ENCODE measurements around the gene PLEKHA4. TPM values are rescaled to one million over a fixed set of nuclear protein-coding genes. Genes with fewer than 3 reads are reported as not detected.

Gene PLEKHA4
- total and polyA plus RNA-seq, 10 of the 15 experiments (the other 5 are each of a cell fraction or from before 2014, with no cell fraction given), result 0.13 to 10.0 (median 6.4) TPM; not detected in 1

DNA sequence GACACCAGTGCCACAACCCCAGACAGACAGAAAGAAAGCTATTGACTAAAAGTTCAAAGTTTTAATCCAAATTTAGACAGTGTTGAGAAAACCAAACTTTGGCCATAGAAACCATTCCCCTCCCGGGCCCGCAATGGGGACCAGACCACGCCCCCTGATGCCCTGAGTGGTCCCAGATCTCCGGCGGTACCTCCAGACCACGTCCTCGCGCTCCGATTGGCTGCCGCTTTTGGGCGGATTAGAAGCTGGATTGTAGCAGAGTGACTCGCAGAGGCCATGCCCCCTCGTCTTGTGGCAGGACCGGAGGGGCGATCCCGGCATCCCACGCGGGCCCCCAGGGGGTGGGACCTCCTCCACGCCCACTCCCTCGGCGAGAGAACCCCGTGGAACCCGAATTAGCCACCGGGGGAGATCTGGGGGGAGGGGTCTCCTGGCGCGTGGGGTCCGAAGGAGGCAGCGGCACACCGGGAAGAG, 31.3 kb downstream of the PLEKHA4 start:
- peak; percentile 93 for ATAC-seq
- H4K20me1 ChIP-seq (ENCODE audit: control insufficient read depth, insufficient read depth), result no peaks in the 10 kb centered on the region
- ChIA-PET SMC1A (ENCODE audit: uncharacterized antibody, unreplicated experiment) (interaction anchor here (0.9 to 3.0 kb wide), 11 partner anchors 15 to 133 kb away, joined by 3 to 33 read pairs (median 5); no protein-coding TSS in a partner anchor), POLR2A (interaction anchor here (0.5 to 1.9 kb wide), 8 partner anchors 37 to 135 kb away, joined by 3 to 7 read pairs (median 3); partner anchors contain the start of gene PPP1R15A), CTCF (interaction anchor here (0.7 to 15.6 kb wide), 14 partner anchors 21 to 162 kb away, joined by 3 to 520 read pairs (median 4); partner anchors contain the start of genes GYS1, PPP1R15A and RUVBL2), RAD21 (ENCODE audit: unreplicated experiment) (interaction anchor here (0.6 to 2.9 kb wide), 13 partner anchors 21 to 192 kb away, joined by 3 to 33 read pairs (median 5); partner anchors contain the start of genes BAX, BCAT2 and CA11)
- H3K36me3 ChIP-seq (ENCODE audit: control insufficient read depth in 2 of 2, insufficient read depth in 2 of 2, low read length in 1 of 2), result no peaks in the 10 kb centered on the region
- intact Hi-C loops (cut with micrococcal nuclease; ENCODE audit: unreplicated experiment), result loop anchor here (5.0 kb wide), 1 partner anchor 190 kb away; the partner anchor contains the start of gene CA11
- peak overlapping the region; percentile 69 for H3K4me2 ChIP-seq (ENCODE audit: control insufficient read depth, insufficient read depth)
- peak; percentile 67 for DNase-seq (ENCODE audit: low read depth, low spot score)
- no peaks in the 10 kb centered on the region for H3K79me2 ChIP-seq (ENCODE audit: control insufficient read depth, insufficient read depth, low read length)
- peak overlapping the region; percentile 79 for H2AFZ ChIP-seq (ENCODE audit: control insufficient read depth, low read depth, low read length)
- H3K27me3 ChIP-seq (replicated peaks in 1 of 2; ENCODE audit: control insufficient read depth in 2 of 2, insufficient read depth in 2 of 2, low read length in 1 of 2), result no peaks in the 10 kb centered on the region
- BruUV-seq (replicated peaks), result no TSS peak
- WGBS (ENCODE audit: insufficient coverage, insufficient replicate concordance, low lambda C conversion rate, missing lambda C conversion rate), result 25% methylated on average over 29 of the region's 29 CpGs
- peak; percentile 95 for FAIRE-seq
- in situ Hi-C loops (cut with MboI), result loop anchor here (5.0 kb wide), 2 partner anchors 40 to 190 kb away; partner anchors contain the start of gene CA11
- no peaks in the 10 kb centered on the region for H3K9me3 ChIP-seq (replicated peaks; ENCODE audit: control insufficient read depth, insufficient read depth, low read length)
- peak overlapping the region; percentile 67 for H3K27ac ChIP-seq (ENCODE audit: control insufficient read depth, insufficient read depth)
- peak overlapping the region; percentile 72 for H3K4me3 ChIP-seq
- H3K4me1 ChIP-seq (ENCODE audit: control insufficient read depth, insufficient read depth, low read length), result peaks cover 15% of the 10 kb centered on the region
- peak overlapping the region; percentile 62 for H3K9ac ChIP-seq (ENCODE audit: control insufficient read depth, insufficient read depth, low read length)
- TF ChIP-seq FOS (IDR thresholded peaks at IDR 0.05; ENCODE audit: borderline replicate concordance, extremely low read depth, insufficient read length), result no peak
- TF ChIP-seq NFYB (IDR thresholded peaks at IDR 0.05; ENCODE audit: insufficient read depth, low read depth, low read length), result peak; percentile 88
- peak; percentile 52; the same call in 1 of the 2 replicates for TF ChIP-seq GATAD2B (conservative IDR thresholded peaks at IDR 0.05; ENCODE audit: low read depth)
- TF ChIP-seq TAF1 (IDR thresholded peaks at IDR 0.05; ENCODE audit: borderline replicate concordance, low read depth, low read length), result 0 out of 2 replicates have a peak, but pooled peaks have one; percentile 21
- no peak for TF ChIP-seq TCF12 (IDR thresholded peaks at IDR 0.05; ENCODE audit: low read depth, low read length)
- TF ChIP-seq NR2F1 (conservative IDR thresholded peaks at IDR 0.05), result peak; percentile 49; the same call in 1 of the 2 replicates
- peak; percentile 59; the same call in 1 of the 2 replicates for TF ChIP-seq IKZF1 (conservative IDR thresholded peaks at IDR 0.05)
- TF ChIP-seq, protein P1, sequence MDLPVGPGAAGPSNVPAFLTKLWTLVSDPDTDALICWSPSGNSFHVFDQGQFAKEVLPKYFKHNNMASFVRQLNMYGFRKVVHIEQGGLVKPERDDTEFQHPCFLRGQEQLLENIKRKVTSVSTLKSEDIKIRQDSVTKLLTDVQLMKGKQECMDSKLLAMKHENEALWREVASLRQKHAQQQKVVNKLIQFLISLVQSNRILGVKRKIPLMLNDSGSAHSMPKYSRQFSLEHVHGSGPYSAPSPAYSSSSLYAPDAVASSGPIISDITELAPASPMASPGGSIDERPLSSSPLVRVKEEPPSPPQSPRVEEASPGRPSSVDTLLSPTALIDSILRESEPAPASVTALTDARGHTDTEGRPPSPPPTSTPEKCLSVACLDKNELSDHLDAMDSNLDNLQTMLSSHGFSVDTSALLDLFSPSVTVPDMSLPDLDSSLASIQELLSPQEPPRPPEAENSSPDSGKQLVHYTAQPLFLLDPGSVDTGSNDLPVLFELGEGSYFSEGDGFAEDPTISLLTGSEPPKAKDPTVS (IDR thresholded peaks at IDR 0.05; ENCODE audit: low read depth, low read length), result no peak
- TF ChIP-seq, protein P2, sequence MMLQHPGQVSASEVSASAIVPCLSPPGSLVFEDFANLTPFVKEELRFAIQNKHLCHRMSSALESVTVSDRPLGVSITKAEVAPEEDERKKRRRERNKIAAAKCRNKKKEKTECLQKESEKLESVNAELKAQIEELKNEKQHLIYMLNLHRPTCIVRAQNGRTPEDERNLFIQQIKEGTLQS (IDR thresholded peaks at IDR 0.05; ENCODE audit: borderline replicate concordance, extremely low read depth, low read depth, low read length), result no peak
- peak; percentile 82 for TF ChIP-seq SP1 (IDR thresholded peaks at IDR 0.05; ENCODE audit: low read depth, low read length)
- no peak for TF ChIP-seq STAT3 (IDR thresholded peaks at IDR 0.05; ENCODE audit: low read depth, low read length)
- TF ChIP-seq CHD4 (IDR thresholded peaks at IDR 0.05), result no peak
- no peak for TF ChIP-seq NFXL1 (IDR thresholded peaks at IDR 0.05; ENCODE audit: borderline replicate concordance)
- no peak for TF ChIP-seq SMAD5 (IDR thresholded peaks at IDR 0.05; ENCODE audit: low read depth)
- no peak for TF ChIP-seq BHLHE40 (IDR thresholded peaks at IDR 0.05; ENCODE audit: borderline replicate concordance in 1 of 2, low read depth in 2 of 2, low read length in 1 of 2)
- TF ChIP-seq, protein P3, sequence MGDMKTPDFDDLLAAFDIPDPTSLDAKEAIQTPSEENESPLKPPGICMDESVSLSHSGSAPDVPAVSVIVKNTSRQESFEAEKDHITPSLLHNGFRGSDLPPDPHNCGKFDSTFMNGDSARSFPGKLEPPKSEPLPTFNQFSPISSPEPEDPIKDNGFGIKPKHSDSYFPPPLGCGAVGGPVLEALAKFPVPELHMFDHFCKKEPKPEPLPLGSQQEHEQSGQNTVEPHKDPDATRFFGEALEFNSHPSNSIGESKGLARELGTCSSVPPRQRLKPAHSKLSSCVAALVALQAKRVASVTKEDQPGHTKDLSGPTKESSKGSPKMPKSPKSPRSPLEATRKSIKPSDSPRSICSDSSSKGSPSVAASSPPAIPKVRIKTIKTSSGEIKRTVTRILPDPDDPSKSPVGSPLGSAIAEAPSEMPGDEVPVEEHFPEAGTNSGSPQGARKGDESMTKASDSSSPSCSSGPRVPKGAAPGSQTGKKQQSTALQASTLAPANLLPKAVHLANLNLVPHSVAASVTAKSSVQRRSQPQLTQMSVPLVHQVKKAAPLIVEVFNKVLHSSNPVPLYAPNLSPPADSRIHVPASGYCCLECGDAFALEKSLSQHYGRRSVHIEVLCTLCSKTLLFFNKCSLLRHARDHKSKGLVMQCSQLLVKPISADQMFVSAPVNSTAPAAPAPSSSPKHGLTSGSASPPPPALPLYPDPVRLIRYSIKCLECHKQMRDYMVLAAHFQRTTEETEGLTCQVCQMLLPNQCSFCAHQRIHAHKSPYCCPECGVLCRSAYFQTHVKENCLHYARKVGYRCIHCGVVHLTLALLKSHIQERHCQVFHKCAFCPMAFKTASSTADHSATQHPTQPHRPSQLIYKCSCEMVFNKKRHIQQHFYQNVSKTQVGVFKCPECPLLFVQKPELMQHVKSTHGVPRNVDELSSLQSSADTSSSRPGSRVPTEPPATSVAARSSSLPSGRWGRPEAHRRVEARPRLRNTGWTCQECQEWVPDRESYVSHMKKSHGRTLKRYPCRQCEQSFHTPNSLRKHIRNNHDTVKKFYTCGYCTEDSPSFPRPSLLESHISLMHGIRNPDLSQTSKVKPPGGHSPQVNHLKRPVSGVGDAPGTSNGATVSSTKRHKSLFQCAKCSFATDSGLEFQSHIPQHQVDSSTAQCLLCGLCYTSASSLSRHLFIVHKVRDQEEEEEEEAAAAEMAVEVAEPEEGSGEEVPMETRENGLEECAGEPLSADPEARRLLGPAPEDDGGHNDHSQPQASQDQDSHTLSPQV (IDR thresholded peaks at IDR 0.05), result no peak
- 0 out of 2 replicates have a peak, but pooled peaks have one; percentile 23 for TF ChIP-seq CHD2 (IDR thresholded peaks at IDR 0.05; ENCODE audit: borderline replicate concordance, low read depth, low read length)
- peak in 1 of 2 experiments; percentile 51; a peak in 1 of 3 replicates for TF ChIP-seq EGR1 (IDR thresholded peaks at IDR 0.05; ENCODE audit: borderline replicate concordance in 1 of 2, low read depth in 2 of 2, low read length in 2 of 2)
